Tibial nerve (tissue), 4 donors: Measurements from ENCODE around the gene GRM4. TPM values are rescaled to one million over a fixed set of nuclear protein-coding genes. Genes with fewer than 3 reads are reported as not detected.

Source experiments
- DNase-seq, 2 donors: peaks; one replicate each; pipeline ENCODE4 v3.0.0-alpha.2; 2019; ENCODE audit warnings: low spot score in 2 of 2
- H3K27ac ChIP-seq, 4 donors: fragments of 200-600 bp; sonication (generic) in 3 of 4; one replicate each; pipeline ENCODE4 v1.5.1; 2017 to 2019; ENCODE audit warnings: mild to moderate bottlenecking in 1 of 4
- H3K27me3 ChIP-seq, 2 donors: fragments of 200-600 bp; sonication (generic) in 1 of 2; one replicate each; pipeline versions ENCODE4 v1.5.1 to v1.6.0; 2017 to 2019
- H3K36me3 ChIP-seq, 3 donors: fragments of 200-600 bp; sonication (generic); one replicate each; pipeline ENCODE4 v1.5.1; 2018 to 2019
- H3K4me1 ChIP-seq, 4 donors: fragments of 200-600 bp; sonication (generic) in 3 of 4; one replicate each; pipeline ENCODE4 v1.5.1; 2017 to 2019
- H3K4me3 ChIP-seq, 4 donors: fragments of 200-600 bp; sonication (generic) in 3 of 4; one replicate each; pipeline ENCODE4 v1.5.1; 2017 to 2019; ENCODE audit warnings: mild to moderate bottlenecking in 1 of 4, moderate library complexity in 1 of 4
- H3K9me3 ChIP-seq, 4 donors: fragments of 200-600 bp; sonication (generic) in 3 of 4; one replicate each; pipeline ENCODE4 v1.5.1; 2017 to 2019
- CTCF ChIP-seq, 5 experiments: fragments of 200-600 bp in 3 of 5; fragments of 450-650 bp in 2 of 5; sonication (generic) in 3 of 5; IDR thresholded peaks; one replicate each; pipeline ENCODE4 v1.5.1; 2016 to 2019; ENCODE audit warnings: antibody characterized with exemption in 5 of 5, mild to moderate bottlenecking in 3 of 5, moderate library complexity in 2 of 5
- EP300 ChIP-seq, 2 donors: sonication (generic); formaldehyde crosslinking; IDR thresholded peaks; one replicate each; pipeline ENCODE4 v1.6.1; 2017; ENCODE audit warnings: antibody characterized with exemption in 2 of 2, mild to moderate bottlenecking in 1 of 2
- POLR2A ChIP-seq, 2 donors: fragments of 450-650 bp; IDR thresholded peaks; one replicate each; pipeline ENCODE4 v1.6.1; 2017; ENCODE audit warnings: antibody characterized with exemption in 2 of 2, mild to moderate bottlenecking in 2 of 2, moderate library complexity in 2 of 2
- WGBS, 2 donors: methylation state at CpG; one replicate each; pipeline ENCODE4 v1.1.5; 2018; 5-methylcytosine and 5-hydroxymethylcytosine counted together
- total RNA-seq, 4 donors: library from RNA; depleted of rRNA; stranded (reverse); fragments of >200 nt; gene quantifications; one replicate each; pipeline ENCODE4 v1.1.0, GENCODE V29; 2016

Gene GRM4
- total RNA-seq, 4 donors from 2014 or later: not detected

GRCh38 chr6:34140075-34140474 lies 5.8 kb downstream of the GRM4 start:
- no peak for DNase-seq
- H3K27me3 ChIP-seq: peaks cover 7 to 95% of the 10 kb centered on the region in 2 donors
- H3K4me1 ChIP-seq: peaks cover 0 to 28% (median 16%) of the 10 kb centered on the region in 4 donors
- no peak for TF ChIP-seq CTCF (IDR thresholded peaks at IDR 0.05)
- no peaks in the 10 kb centered on the region for H3K36me3 ChIP-seq
- no peaks in the 10 kb centered on the region for H3K9me3 ChIP-seq
- 81 to 88% methylated on average over 5 of the region's 5 CpGs for WGBS, 2 donors
- no peak overlapping the region for H3K27ac ChIP-seq
- no peak overlapping the region for H3K4me3 ChIP-seq

DNA sequence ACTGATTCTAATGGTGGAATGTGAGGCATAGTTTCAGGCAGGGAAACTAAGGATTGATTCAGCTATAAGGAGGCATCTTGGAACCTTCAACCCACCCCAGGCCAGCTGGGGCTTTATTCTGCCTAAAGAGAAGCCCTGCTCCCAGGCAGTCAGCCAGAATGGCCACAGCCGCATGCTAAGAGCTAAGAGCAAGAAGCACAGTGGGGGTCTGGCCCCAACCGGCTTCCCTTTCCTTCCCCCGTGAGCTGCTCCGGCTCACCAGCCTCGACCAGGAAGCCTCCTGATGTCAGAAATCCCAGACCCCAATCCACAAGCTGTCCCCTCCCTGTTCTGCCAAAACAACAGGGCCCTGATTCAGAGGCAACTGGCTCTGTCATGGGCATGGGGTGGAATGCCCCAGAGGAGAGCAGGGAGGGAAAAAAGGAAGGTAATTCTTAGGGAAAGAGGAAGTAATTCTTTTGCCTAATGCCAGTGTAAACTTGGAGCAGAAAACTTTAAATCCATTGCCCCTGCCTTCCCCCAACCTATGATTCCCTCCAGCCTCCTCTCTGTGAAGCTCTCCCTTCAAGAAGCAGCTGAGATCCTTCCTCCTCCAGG lies 6.9 kb downstream of the GRM4 start:
- peaks cover 7 to 97% of the 10 kb centered on the region in 2 donors for H3K27me3 ChIP-seq
- WGBS, 2 donors: 12 to 21% methylated on average over 4 of the region's 5 CpGs
- TF ChIP-seq POLR2A (IDR thresholded peaks at IDR 0.05) (no peak), EP300 (IDR thresholded peaks at IDR 0.05) (no peak), CTCF (IDR thresholded peaks at IDR 0.05) (no peak)

DNA sequence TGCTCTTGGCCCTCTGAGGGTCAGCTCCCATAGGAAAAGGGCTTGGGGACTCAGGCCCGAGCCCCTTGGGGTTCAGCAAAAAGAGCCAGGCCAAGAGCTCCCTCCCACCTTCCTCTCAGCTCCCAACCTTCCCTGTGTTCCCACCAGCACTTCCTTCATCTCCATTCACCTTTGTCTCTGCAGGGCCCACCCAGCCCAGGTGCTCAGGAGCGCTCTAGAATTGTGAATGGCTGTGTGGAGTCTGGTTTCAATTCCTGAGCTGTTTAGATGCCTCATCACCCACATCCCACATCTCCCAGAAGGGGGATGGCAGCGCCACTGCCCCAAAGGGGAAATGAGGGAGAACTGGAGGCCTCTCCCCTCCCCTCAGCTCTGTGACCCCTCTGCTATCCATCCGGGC lies 7.7 kb downstream of the GRM4 start:
- WGBS, 2 donors: 62 to 64% methylated on average over 4 of the region's 4 CpGs

More for the DNA sequence above, 6.9 kb downstream of the GRM4 start:
- no peak for DNase-seq
- H3K36me3 ChIP-seq: no peaks in the 10 kb centered on the region
- no peaks in the 10 kb centered on the region for H3K9me3 ChIP-seq
- H3K4me3 ChIP-seq: no peak overlapping the region
- no peak overlapping the region for H3K27ac ChIP-seq
- peaks cover 0 to 18% (median 7%) of the 10 kb centered on the region in 4 donors for H3K4me1 ChIP-seq

DNA sequence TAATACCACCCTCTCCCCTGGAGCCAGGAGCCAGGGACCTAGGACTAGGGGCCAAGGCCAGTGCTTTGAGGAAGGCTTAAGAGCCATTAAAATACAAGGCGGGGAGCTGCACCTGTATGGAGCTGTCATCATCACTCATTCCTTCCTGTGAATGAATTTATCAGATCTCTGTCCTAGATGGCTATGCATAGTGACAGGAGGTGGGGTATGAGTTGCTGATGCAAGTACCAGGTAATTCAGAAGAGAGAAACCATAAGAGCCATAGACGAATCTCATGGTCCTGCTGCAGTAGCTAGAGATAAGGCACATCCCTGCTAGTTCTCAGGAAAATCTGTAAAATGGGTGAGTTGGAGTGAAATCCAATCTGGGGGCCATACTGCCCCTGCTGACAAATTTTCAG lies 10.3 kb downstream of the GRM4 start:
- H3K9me3 ChIP-seq: no peaks in the 10 kb centered on the region
- 67 to 94% methylated on average over 2 of the region's 2 CpGs for WGBS, 2 donors
- no peak for DNase-seq
- H3K27me3 ChIP-seq: peaks cover 0 to 93% of the 10 kb centered on the region in 2 donors
- TF ChIP-seq POLR2A (IDR thresholded peaks at IDR 0.05) (no peak), EP300 (IDR thresholded peaks at IDR 0.05) (no peak), CTCF (IDR thresholded peaks at IDR 0.05) (no peak)
- no peaks in the 10 kb centered on the region for H3K4me1 ChIP-seq
- H3K36me3 ChIP-seq: no peaks in the 10 kb centered on the region
- no peak overlapping the region for H3K27ac ChIP-seq
- H3K4me3 ChIP-seq: no peak overlapping the region

More for the DNA sequence above, 7.7 kb downstream of the GRM4 start:
- H3K27me3 ChIP-seq: peaks cover 7 to 97% of the 10 kb centered on the region in 2 donors
- no peak overlapping the region for H3K27ac ChIP-seq
- no peaks in the 10 kb centered on the region for H3K36me3 ChIP-seq
- no peak for DNase-seq
- no peak overlapping the region for H3K4me3 ChIP-seq
- TF ChIP-seq POLR2A (IDR thresholded peaks at IDR 0.05) (no peak), EP300 (IDR thresholded peaks at IDR 0.05) (no peak), CTCF (IDR thresholded peaks at IDR 0.05) (no peak)
- no peaks in the 10 kb centered on the region for H3K9me3 ChIP-seq
- peaks cover 0 to 9% (median 0%) of the 10 kb centered on the region in 4 donors for H3K4me1 ChIP-seq

DNA sequence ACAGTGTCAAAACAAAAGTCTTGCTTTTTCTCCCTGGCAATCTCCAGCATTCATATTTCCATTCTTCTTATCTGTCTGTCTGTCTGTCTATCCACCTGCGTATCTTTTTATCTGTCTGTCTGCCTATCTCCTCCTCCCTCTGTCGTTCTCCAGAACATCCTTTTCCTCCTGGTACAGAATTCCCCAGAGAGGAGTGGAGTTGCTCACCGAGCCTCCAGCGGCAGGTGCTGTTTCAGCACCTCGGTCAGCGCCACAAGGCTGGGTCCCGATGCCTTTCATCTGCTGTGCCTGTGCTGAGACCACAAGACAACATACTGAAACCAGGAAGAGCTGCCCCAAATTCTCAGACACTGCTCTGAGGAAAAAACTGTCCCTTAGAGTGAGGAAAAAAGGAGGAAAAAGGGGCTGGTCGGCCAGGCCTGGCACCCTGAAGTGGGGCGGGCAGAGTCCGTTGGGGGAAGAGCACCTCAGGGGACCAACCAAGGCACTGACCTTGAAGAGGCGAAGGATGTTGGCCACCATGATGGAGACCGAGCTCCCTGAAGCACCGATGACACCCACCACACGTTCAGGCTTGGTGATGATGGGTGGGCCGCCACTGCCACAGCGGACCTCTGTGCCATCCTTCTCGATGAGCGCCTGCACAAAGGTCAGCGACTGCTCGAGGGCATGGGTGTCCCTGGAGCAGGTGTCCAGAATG lies 13.3 kb downstream of the GRM4 start:
- TF ChIP-seq CTCF (IDR thresholded peaks at IDR 0.05) (no peak), EP300 (IDR thresholded peaks at IDR 0.05) (no peak), POLR2A (IDR thresholded peaks at IDR 0.05) (no peak)
- Histone ChIP-seq H3K4me3 (no peak overlapping the region), H3K4me1 (no peaks in the 10 kb centered on the region), H3K36me3 (no peaks in the 10 kb centered on the region), H3K27me3 (peaks cover 0 to 65% of the 10 kb centered on the region in 2 donors), H3K27ac (no peak overlapping the region), H3K9me3 (no peaks in the 10 kb centered on the region)
- 54 to 56% methylated on average over 19 to 20 of the region's 20 CpGs for WGBS, 2 donors
- DNase-seq: no peak
